GOT3 (cell line): ENCODE data around the gene PCDHGA7.
"Not testable (repeated sequence)": the region's sequence is repeated elsewhere in the genome, so short reads cannot be mapped to it uniquely, and the experiment has no call there.

Source experiments
- DNase-seq: peaks from one replicate; lab custom pipeline; 2025; ENCODE audit warnings: mixed read lengths; lab: John Stamatoyannopoulos, UW

The PCDHGA7 gene

DNA sequence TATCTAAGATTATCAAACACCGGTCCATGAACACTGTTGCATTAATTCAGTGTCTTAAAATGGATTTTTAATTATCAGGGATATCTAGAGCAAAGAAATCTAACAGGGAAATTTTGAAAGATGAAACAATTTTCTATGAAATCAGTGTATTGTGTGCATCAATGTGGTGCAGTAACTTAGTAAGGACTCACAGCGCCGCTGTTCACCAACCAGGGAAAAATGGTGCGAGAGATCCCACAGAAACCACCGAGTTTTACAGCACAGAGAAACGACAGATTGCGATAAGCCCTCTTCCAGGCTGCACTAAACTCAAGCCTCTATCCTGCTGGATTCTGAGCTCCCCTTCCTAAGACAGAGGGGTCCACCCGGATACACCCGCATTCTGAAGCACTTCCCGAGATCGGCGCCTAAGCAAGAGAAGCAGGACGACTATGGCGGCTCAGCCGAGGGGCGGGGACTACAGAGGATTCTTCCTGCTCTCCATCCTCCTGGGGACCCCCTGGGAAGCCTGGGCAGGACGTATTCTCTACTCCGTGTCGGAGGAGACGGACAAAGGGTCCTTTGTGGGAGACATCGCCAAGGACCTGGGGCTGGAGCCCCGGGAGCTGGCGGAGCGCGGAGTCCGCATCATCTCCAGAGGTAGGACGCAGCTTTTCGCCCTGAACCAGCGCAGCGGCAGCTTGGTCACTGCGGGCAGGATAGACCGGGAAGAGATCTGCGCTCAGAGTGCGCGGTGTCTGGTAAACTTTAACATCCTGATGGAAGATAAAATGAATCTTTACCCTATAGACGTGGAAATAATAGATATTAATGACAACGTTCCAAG, at the start of gene PCDHGA7:
Gene PCDHGA7, plus strand, starts transcription at position 274 of the 826 bp plus-strand sequence. Its CDS starts 158 bp downstream, at position 432.
- DNase-seq, result no peak

DNA sequence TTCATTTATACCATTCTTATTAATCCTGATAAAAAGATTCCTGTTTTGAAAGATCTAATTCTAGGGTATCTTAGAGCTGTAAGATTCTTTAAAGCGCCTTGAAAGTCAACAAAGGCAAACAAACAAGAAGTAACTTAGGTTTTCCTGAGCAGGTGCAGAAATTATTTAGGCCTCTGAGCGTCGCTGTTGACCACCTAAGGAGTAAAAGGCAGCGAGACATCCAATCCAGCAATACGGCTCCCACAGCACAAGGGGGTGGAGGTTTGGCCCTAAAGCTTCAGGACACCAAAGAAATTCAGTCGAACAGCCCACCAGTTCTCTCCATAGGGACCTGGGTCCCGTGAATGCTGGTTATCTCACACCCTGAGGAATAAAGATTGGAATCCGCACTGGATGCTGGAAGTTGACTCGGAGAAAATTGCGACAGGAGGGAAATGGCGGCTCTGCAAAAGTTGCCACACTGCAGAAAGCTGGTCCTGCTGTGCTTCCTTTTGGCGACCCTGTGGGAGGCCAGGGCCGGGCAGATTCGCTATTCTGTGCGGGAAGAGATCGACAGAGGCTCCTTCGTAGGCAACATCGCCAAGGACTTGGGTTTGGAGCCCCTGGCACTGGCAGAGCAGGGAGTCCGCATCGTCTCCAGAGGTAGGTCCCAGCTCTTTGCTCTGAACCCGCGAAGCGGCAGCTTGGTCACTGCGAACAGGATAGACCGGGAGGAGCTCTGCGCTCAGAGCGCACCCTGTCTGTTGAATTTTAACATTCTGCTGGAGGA, 43.8 kb upstream of the PCDHGA7 start, which contains the start of gene PCDHGA2:
Gene PCDHGA2, plus strand, starts transcription at position 223 of the 769 bp plus-strand sequence.
- no peak for DNase-seq

DNA sequence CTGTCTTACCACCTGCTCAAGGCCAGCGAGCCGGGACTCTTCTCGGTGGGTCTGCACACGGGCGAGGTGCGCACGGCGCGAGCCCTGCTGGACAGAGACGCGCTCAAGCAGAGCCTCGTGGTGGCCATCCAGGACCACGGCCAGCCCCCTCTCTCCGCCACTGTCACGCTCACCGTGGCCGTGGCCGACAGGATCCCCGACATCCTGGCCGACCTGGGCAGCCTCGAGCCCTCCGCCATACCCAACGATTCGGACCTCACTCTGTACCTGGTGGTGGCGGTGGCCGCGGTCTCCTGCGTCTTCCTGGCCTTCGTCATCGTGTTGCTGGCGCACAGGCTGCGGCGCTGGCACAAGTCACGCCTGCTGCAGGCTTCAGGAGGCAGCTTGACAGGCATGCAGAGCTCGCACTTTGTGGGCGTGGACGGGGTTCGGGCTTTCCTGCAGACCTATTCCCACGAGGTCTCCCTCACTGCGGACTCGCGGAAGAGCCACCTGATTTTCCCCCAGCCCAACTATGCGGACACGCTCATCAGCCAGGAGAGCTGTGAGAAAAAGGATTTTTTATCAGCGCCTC, 41.7 kb upstream of the PCDHGA7 start:
- not testable (repeated sequence) for DNase-seq

DNA sequence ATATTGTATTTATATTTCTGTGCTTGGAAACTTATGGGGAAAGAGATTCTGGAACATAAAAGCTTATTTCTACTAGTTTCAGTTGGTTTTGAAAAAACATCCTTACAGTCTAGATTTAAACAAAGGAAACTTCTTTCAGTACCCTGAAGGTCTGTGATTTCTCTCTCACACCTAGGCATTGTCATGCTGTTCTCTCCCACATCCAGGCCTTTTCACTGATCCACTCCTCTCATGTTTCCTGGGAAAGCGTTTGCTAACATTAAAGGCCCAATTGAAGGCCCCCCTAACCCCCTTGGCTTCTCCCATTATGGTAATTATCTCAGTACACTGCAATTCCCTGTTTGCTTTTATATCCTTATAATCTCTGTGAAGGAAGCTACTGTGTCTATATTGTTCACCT, 39.8 kb upstream of the PCDHGA7 start:
- no peak for DNase-seq

DNA sequence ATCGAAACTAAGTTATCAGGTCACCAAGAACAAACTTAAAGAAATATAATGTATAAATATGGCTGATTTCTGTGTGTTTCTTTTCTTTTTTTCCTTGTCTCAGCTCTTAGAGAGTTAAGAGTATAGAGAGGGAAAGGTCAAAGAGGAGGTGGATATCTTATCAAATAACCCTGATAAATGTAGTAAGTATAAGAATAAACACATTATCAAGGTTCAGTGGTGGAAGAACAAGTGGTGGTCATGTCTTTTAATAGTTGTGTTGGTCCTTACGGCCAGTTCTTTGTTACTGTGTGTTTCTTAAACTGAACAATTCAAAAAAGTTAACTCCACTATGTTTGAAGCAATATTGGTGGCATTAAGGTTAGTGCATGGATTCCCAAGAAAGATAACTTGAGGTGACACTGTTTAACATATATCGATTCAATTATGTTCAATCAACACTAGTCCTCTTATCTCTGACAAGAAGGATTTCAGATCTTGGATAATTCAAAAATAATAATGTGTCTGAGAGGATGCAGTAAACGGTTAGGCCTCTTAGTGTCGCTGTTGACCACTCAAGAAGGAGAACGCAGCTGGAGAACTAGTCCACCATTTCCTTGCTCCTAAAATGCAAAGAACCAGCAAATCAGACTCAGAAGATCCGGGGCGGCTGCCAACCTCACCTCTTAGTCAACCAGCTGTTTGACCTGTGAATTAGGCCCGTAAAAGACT, 39.1 kb upstream of the PCDHGA7 start, which contains the start of gene PCDHGA3:
Gene PCDHGA3, plus strand, starts transcription at position 588 of the 711 bp plus-strand sequence. CDS start 205 bp downstream, outside the sequence.
- DNase-seq, result no peak

DNA sequence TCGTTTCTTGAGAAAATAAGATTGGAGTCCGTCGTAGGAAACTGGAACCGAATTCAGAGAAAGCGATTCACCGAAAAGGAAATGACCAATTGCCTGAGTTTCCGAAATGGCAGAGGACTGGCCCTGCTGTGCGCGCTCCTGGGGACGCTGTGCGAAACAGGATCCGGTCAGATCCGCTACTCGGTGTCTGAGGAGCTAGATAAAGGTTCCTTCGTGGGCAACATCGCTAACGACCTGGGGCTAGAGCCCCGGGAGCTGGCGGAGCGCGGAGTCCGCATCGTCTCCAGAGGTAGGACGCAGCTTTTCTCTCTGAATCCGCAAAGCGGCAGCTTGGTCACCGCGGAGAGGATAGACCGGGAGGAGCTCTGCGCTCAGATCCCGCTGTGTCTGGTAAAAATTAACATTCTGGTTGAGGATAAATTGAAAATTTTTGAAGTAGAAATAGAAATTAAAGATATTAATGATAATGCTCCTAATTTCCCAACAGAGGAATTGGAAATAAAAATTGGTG, 38.5 kb upstream of the PCDHGA7 start:
- no peak for DNase-seq

DNA sequence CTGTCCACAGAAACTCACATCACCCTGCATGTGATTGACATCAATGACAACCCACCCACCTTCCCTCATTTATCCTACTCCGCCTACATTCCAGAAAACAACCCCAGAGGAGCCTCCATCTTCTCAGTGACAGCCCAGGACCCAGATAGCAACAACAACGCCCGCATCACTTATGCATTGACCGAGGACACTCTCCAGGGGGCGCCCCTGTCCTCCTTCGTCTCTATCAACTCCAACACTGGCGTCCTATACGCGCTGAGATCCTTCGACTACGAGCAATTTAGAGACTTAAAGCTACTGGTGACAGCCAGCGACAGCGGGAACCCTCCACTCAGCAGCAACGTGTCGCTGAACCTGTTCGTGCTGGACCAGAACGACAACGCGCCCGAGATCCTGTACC, 37.2 kb upstream of the PCDHGA7 start:
- DNase-seq, result no peak

DNA sequence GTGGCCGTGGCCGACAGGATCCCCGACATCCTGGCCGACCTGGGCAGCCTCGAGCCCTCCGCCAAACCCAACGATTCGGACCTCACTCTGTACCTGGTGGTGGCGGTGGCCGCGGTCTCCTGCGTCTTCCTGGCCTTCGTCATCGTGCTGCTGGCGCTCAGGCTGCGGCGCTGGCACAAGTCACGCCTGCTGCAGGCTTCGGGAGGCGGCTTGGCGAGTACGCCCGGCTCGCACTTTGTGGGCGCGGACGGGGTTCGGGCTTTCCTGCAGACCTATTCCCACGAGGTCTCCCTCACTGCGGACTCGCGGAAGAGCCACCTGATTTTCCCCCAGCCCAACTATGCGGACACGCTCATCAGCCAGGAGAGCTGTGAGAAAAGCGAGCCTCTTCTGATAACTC, 36.5 kb upstream of the PCDHGA7 start:
- not testable (repeated sequence) for DNase-seq

DNA sequence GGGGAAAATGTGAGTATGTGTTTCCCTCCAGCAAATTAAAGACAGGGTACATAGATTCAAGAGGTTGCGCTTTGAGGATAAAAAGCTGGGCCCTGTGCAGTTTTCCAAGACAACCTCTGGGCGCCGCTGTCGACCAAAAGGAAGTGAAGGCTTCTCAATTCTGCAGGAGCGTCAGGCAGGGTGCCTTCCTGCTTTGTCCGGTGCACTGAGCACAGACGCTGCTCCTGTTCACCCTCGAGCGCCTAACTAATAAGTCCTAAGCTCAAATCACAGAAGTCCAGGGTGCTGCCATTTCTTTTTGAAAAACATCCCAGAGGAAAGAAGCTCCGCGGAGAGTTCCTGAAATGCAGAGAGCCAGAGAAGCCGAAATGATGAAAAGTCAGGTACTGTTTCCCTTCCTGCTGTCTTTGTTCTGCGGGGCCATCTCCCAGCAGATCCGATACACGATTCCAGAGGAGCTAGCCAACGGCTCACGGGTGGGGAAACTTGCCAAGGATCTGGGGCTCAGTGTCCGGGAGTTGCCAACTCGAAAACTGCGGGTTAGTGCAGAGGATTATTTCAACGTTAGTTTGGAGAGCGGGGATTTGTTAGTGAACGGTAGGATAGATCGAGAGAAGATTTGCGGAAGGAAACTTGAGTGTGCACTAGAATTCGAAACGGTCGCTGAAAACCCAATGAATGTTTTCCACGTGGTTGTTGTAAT, 32.5 kb upstream of the PCDHGA7 start, which contains the start of gene PCDHGB1:
Gene PCDHGB1, plus strand, starts transcription at position 183 of the 703 bp plus-strand sequence. Its CDS starts 162 bp downstream, at position 345.
- DNase-seq, result no peak

DNA sequence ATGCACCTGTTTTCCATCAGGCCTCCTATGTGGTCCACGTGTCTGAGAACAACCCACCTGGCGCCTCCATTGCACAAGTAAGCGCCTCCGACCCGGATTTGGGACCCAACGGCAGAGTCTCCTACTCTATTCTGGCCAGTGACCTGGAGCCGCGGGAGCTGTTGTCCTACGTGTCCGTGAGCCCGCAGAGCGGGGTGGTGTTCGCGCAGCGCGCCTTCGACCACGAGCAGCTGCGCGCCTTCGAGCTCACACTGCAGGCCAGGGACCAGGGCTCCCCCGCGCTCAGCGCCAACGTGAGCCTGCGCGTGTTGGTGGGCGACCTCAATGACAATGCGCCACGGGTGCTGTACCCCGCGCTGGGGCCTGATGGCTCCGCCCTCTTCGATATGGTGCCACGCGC, 31.0 kb upstream of the PCDHGA7 start:
- DNase-seq, result no peak

DNA sequence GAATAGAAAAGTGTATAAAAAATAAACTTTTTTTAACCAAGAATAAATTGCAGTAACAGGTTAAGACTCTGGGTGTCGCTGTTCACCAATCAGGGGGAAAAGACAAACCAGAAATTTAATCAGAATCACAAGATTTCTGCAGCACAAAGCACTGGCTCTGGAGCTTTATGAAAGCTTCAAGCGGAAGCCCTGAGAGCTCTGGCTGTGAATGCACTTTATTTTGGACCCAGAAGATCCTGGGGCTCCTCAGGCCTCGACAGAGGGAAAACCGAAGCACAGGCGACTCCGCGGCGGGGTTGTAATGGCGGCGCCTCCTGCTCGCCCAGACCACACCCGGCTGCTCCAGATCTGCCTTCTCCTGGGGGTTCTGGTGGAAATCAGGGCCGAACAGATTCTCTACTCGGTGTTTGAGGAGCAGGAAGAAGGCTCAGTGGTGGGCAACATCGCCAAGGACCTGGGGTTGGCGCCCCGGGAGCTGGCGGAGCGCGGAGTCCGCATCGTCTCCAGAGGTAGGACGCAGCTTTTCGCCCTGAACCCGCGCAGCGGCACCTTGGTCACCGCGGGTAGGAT, 27.6 kb upstream of the PCDHGA7 start, which contains the start of gene PCDHGA4:
Gene PCDHGA4, plus strand, starts transcription at position 122 of the 570 bp plus-strand sequence. Its CDS starts 87 bp downstream, at position 209.
- DNase-seq, result no peak

DNA sequence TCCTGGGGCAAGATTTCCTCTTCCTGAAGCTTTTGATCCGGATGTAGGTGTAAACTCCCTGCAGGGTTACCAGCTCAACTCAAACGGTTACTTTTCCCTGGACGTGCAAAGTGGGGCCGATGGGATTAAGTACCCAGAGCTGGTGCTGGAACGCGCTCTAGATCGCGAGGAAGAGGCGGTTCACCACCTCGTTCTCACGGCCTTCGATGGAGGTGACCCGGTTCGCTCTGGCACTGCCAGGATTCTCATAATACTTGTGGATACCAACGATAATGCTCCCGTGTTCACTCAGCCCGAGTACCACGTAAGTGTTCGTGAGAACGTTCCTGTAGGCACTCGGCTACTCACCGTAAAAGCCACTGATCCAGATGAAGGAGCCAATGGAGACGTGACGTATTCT, 26.9 kb upstream of the PCDHGA7 start:
- no peak for DNase-seq

DNA sequence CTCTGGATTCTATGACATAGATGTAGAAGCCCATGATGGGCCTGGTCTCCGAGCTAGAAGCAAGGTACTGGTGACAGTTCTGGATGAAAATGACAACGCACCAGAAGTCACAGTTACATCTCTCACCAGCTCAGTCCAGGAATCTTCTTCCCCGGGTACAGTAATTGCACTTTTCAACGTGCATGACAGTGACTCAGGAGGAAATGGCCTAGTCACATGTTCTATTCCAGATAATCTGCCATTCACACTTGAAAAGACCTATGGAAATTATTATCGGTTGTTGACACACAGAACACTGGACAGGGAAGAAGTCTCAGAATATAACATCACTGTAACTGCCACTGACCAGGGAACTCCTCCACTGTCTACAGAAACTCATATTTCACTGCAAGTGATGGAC, 26.4 kb upstream of the PCDHGA7 start:
- DNase-seq, result no peak

DNA sequence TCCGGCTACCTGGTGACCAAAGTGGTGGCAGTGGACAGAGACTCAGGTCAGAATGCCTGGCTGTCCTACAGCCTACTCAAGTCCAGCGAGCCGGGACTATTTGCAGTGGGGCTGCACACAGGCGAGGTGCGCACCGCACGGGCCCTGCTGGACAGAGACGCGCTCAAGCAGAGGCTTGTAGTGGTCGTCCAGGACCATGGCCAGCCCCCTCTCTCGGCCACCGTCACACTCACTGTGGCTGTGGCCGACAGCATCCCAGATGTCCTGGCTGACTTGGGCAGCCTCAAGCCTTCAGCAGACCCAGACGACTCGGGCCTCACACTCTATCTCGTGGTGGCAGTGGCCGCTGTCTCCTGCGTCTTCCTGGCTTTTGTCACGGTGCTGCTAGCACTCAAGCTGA, 25.6 kb upstream of the PCDHGA7 start:
- DNase-seq, result no peak

DNA sequence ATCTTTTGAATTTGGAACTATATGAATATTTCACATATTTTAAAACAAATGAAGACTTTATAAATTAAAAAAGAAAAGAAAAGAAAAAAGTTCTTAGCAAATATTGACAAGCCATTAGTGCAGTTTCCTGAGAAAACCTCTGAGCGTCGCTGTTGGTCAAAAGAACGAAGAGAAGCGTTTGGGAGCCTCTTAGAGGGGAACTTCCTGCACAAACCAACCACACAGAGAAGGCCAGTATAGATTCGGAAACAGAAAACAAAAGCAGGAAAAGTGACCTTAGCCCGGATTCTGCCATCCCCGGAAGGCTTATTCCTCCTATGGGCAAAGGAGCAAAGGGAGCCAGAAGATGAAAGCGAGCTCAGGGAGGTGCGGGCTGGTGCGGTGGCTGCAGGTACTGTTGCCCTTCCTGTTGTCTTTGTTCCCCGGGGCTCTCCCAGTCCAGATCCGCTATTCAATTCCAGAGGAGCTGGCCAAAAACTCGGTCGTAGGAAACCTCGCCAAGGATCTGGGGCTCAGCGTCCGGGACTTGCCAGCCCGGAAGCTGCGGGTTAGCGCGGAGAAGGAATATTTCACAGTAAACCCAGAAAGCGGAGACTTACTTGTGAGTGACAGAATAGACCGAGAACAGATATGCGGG, 22.6 kb upstream of the PCDHGA7 start, which contains the start of gene PCDHGB2:
Gene PCDHGB2, plus strand, starts transcription at position 205 of the 637 bp plus-strand sequence. Its CDS starts 142 bp downstream, at position 347.
- DNase-seq, result no peak

DNA sequence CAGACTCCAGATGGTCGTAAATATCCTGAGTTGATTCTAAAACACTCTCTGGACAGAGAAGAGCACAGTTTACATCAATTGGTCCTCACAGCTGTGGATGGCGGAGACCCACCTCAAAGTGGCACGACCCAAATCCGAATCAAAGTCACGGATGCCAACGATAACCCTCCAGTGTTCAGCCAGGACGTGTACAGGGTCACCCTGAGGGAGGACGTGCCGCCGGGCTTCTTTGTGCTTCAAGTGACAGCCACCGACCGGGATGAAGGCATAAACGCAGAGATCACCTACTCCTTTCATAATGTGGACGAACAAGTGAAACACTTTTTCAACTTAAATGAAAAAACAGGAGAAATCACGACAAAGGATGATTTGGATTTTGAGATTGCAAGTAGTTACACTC, 21.9 kb upstream of the PCDHGA7 start:
- DNase-seq, result no peak

DNA sequence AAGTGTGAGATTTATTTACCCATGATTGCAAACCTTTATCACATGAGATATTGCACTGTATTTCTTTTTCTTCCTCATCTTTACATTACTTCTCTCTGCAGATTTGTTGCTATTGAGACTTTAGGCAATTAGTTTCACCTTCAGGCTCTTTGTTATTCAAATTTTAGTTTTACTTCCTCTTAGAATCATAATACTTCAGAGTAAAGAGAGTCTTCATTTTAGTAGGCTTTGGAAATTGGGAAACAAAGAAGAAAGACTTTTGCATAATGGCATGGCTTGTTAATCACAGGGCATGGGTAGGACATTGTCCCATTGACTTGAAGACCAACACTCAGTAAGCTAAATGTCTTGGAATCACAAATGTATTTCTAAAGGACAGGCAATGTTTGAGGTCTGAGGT, 19.8 kb upstream of the PCDHGA7 start:
- no peak for DNase-seq

DNA sequence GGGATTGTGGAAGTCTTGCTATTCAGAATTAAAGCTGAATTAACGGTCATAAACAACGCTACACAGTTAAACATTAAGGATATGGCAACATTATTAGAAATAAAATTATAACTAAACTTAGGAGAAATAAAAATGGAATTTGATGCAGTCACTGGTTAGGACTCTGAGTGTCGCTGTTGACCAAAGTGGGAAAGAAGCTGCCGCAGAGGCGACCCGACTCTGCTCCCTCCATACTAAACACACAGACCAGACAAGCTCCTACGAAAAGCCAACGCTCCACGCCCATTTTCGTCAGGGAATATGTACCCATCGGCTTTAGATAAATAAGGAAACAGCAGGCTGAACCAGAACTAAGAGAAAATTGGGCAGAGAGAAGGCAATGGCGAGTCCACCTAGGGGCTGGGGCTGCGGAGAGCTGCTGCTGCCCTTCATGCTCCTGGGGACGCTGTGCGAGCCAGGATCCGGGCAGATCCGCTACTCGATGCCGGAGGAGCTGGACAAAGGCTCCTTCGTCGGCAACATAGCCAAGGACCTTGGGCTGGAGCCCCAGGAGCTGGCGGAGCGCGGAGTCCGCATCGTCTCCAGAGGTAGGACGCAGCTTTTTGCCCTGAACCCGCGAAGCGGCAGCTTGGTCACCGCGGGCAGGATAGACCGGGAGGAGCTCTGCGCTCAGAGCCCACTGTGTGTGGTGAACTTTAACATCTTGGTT, 18.4 kb upstream of the PCDHGA7 start, which contains the start of gene PCDHGA5:
Gene PCDHGA5, plus strand, starts transcription at position 211 of the 709 bp plus-strand sequence. Its CDS starts 169 bp downstream, at position 380.
- DNase-seq, result no peak
